Smooth muscle cell (in vitro differentiated cells): ENCODE results near the gene GAL. TPM values are rescaled to one million over a fixed set of nuclear protein-coding genes. Genes with fewer than 3 reads are reported as not detected.

Experiments
- DNase-seq: peaks from one replicate; lab custom pipeline; 2025; ENCODE audit not compliant: unreplicated experiment; lab: John Stamatoyannopoulos, UW
- H2AFZ ChIP-seq: fragments of 200-600 bp; sonication (generic); 2 replicates; pipeline ENCODE4 v1.6.0; 2016; ENCODE audit warnings: antibody characterized with exemption, low read depth, mild to moderate bottlenecking
- H3F3A ChIP-seq: fragments of 200-600 bp; sonication (generic); 2 replicates; pipeline ENCODE4 v1.6.0; 2017; ENCODE audit warnings: antibody characterized with exemption, low read depth
- H3K27ac ChIP-seq: fragments of 200-600 bp; sonication (generic); 2 replicates; pipeline ENCODE4 v1.5.1; 2016; ENCODE audit warnings: low read depth, mild to moderate bottlenecking
- H3K27me3 ChIP-seq: fragments of 200-600 bp; sonication (generic); 2 replicates; pipeline ENCODE4 v1.6.1; 2016; ENCODE audit warnings: low read depth, mild to moderate bottlenecking
- H3K36me3 ChIP-seq: fragments of 200-600 bp; sonication (generic); 2 replicates; pipeline ENCODE4 v1.5.1; 2016; ENCODE audit warnings: low read depth
- H3K4me1 ChIP-seq: fragments of 200-600 bp; sonication (generic); 2 replicates; pipeline ENCODE4 v1.5.1; 2016; ENCODE audit warnings: low read depth
- H3K4me2 ChIP-seq: fragments of 200-600 bp; sonication (generic); 2 replicates; pipeline ENCODE4 v1.6.0; 2016; ENCODE audit warnings: mild to moderate bottlenecking
- H3K4me3 ChIP-seq: fragments of 200-600 bp; sonication (generic); 2 replicates; pipeline ENCODE4 v1.5.1; 2016; ENCODE audit warnings: mild to moderate bottlenecking
- H3K79me2 ChIP-seq: fragments of 200-600 bp; sonication (generic); 2 replicates; pipeline ENCODE4 v1.6.0; 2016; ENCODE audit warnings: low read depth, mild to moderate bottlenecking
- H3K9ac ChIP-seq: fragments of 200-600 bp; sonication (generic); 2 replicates; pipeline ENCODE4 v1.6.0; 2016; ENCODE audit warnings: low read depth
- H3K9me3 ChIP-seq: fragments of 200-600 bp; sonication (generic); replicated peaks from 2 replicates; pipeline ENCODE4 v1.5.1; 2016; ENCODE audit warnings: low read depth
- H4K20me1 ChIP-seq: fragments of 200-600 bp; sonication (generic); 2 replicates; pipeline ENCODE4 v1.6.0; 2016; ENCODE audit warnings: low read depth
- CTCF ChIP-seq: fragments of 200-600 bp; sonication (generic); IDR thresholded peaks from 2 replicates; pipeline ENCODE4 v1.5.1; 2017; ENCODE audit warnings: borderline replicate concordance, mild to moderate bottlenecking, antibody characterized with exemption; ENCODE audit not compliant: insufficient read depth, poor library complexity, severe bottlenecking
- WGBS: methylation state at CpG from one replicate; pipeline ENCODE4 v1.1.7; 2016; ENCODE audit warnings: low lambda C conversion rate; 5-methylcytosine and 5-hydroxymethylcytosine counted together
- polyA plus RNA-seq: library from polyadenylated mRNA; unstranded; fragments of >200 nt; fragmentation: Nextera tagmentation; extraction: Ambion mirVana; gene quantifications from 2 replicates; pipeline ENCODE4 v1.2.1, GENCODE V29; 2016
- total RNA-seq: library from RNA; depleted of rRNA; stranded (reverse); fragments of >200 nt; gene quantifications from 2 replicates; pipeline ENCODE4 v1.2.3, GENCODE V29; 2014

Gene GAL
- total and polyA plus RNA-seq, 2 experiments from 2014 or later: 19.4 to 61.5 TPM

DNA sequence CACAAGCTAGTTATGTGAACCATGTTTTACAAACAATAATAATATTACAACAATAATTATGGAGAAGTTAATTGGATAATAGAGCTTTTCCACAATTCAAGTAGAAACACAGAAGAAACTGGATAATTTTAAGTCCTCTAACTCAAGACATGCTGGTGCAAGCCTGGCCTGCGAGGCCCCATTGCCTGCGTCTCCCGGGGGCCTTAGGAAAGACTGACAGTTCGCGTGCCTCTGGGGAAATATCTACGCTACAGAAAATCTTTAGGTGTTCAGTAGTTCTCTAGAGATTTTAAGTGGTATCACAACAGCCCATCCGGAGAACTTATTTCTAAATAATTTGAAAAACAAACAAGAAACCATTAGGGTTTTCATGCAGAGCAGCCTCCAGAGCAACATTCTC lies 23.2 kb downstream of the GAL start:
- no peaks in the 10 kb centered on the region for H3K9me3 ChIP-seq
- no peaks in the 10 kb centered on the region for H3K79me2 ChIP-seq
- TF ChIP-seq CTCF: no peak
- DNase-seq: no peak
- H3K9ac ChIP-seq: no peak overlapping the region
- 78% methylated on average over 7 of the region's 7 CpGs for WGBS
- H3K27ac ChIP-seq: no peak overlapping the region
- H3K4me3 ChIP-seq: no peak overlapping the region
- no peak overlapping the region for H3K4me2 ChIP-seq
- H2AFZ ChIP-seq: no peak overlapping the region
- no peaks in the 10 kb centered on the region for H4K20me1 ChIP-seq
- H3K4me1 ChIP-seq: peaks cover 18% of the 10 kb centered on the region
- H3K36me3 ChIP-seq: no peaks in the 10 kb centered on the region
- no peaks in the 10 kb centered on the region for H3F3A ChIP-seq
- H3K27me3 ChIP-seq: no peaks in the 10 kb centered on the region

- Histone ChIP-seq H3F3A (no peaks in the 10 kb centered on the region), H3K79me2 (no peaks in the 10 kb centered on the region), H4K20me1 (no peaks in the 10 kb centered on the region), H3K4me1 (peaks cover 19% of the 10 kb centered on the region), H3K27ac (no peak overlapping the region), H3K4me3 (no peak overlapping the region), H3K9ac (no peak overlapping the region), H3K27me3 (no peaks in the 10 kb centered on the region), H2AFZ (no peak overlapping the region), H3K36me3 (no peaks in the 10 kb centered on the region), H3K4me2 (no peak overlapping the region), H3K9me3 (no peaks in the 10 kb centered on the region)
- no peak for DNase-seq
- TF ChIP-seq CTCF: no peak
- 92% methylated on average over 12 of the region's 12 CpGs for WGBS
Measured at GRCh38 chr11:68709062-68709461, 24.7 kb downstream of the GAL start.

GRCh38 chr11:68710409-68710808 lies 26.1 kb downstream of the GAL start:
- H3F3A ChIP-seq: no peaks in the 10 kb centered on the region
- peaks cover 24% of the 10 kb centered on the region for H3K4me1 ChIP-seq
- H3K27ac ChIP-seq: no peak overlapping the region
- H3K79me2 ChIP-seq: no peaks in the 10 kb centered on the region
- H3K27me3 ChIP-seq: no peaks in the 10 kb centered on the region
- no peak overlapping the region for H2AFZ ChIP-seq
- no peaks in the 10 kb centered on the region for H4K20me1 ChIP-seq
- no peak overlapping the region for H3K9ac ChIP-seq
- TF ChIP-seq CTCF: no peak
- H3K4me3 ChIP-seq: no peak overlapping the region
- 70% methylated on average over 11 of the region's 11 CpGs for WGBS
- H3K36me3 ChIP-seq: no peaks in the 10 kb centered on the region
- no peak for DNase-seq
- H3K9me3 ChIP-seq: no peaks in the 10 kb centered on the region
- no peak overlapping the region for H3K4me2 ChIP-seq

- Histone ChIP-seq H3F3A (no peaks in the 10 kb centered on the region), H3K27ac (no peak overlapping the region), H3K4me1 (peaks cover 24% of the 10 kb centered on the region), H3K36me3 (no peaks in the 10 kb centered on the region), H2AFZ (no peak overlapping the region), H3K79me2 (no peaks in the 10 kb centered on the region), H3K4me2 (no peak overlapping the region), H3K4me3 (no peak overlapping the region), H3K9ac (no peak overlapping the region), H3K9me3 (no peaks in the 10 kb centered on the region), H3K27me3 (no peaks in the 10 kb centered on the region), H4K20me1 (no peaks in the 10 kb centered on the region)
- WGBS: 99% methylated on average over 8 of the region's 8 CpGs
- no peak for TF ChIP-seq CTCF
- DNase-seq: no peak
Measured at GRCh38 chr11:68711114-68711513, 26.8 kb downstream of the GAL start.
